ENCODE data around the gene ANKRD40. TPM values are rescaled to one million over a fixed set of nuclear protein-coding genes. Genes with fewer than 3 reads are reported as not detected.

Gene ANKRD40
- total and polyA plus RNA-seq, 2 donors (not counting 1 experiment from before 2014, with no cell fraction given): 13.7 to 35.3 TPM

DNA sequence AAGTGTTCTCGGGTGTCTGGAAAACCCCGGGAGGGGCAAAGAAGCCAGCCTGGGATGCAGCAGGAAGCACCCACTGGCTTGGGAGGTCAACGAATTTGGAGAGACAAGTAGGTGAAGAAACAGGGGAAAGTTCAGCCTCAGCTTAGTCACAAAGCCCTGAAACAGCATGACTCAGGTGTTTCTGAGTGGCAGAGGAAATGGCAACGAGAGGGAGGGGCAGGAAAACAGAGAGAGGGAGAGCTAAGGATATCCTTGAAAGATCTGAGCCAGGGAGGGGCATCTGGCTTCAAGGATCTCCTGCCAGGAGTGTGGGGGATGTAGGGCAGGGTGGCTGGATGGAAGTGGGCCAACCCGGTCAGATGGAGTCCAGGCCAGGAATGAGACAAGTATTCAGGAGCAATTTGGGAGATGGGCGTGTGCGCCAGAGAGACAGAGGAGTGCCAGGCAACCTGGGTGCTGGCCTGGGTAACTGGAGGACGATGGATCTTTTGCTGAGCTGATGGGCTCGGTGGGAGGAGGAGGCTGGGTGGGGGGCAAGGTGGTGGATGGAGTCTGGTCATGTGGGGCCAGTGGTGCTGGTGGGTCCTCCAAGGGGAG lies 45.8 kb downstream of the ANKRD40 start:
- WGBS (ENCODE audit: insufficient coverage): 39% methylated on average over 9 of the region's 9 CpGs
- no peak overlapping the region for H3K4me3 Mint-ChIP-seq
- no peak overlapping the region for H3K4me3 ChIP-seq (ENCODE audit: control extremely low read depth in 1 of 5, extremely low read depth in 1 of 5, insufficient read depth in 1 of 5, low read depth in 2 of 5, low read length in 4 of 5)
- no peak overlapping the region for H2AFZ ChIP-seq (ENCODE audit: insufficient read depth, low read depth, low read length, poor library complexity, severe bottlenecking)
- intact Hi-C loops (cut with micrococcal nuclease): no loop called here
- DNase-seq (no peak), ATAC-seq (ENCODE audit: low read depth) (no peak)
- H3K4me1 Mint-ChIP-seq: no peaks in the 10 kb centered on the region
- H3K4me1 ChIP-seq (ENCODE audit: control insufficient read depth in 2 of 2, insufficient read depth in 2 of 2, low read length in 2 of 2): no peaks in the 10 kb centered on the region
- H3K4me2 ChIP-seq (replicated peaks; ENCODE audit: low read depth, low read length, poor library complexity, severe bottlenecking): no peak overlapping the region
- no peaks in the 10 kb centered on the region for H3K79me2 ChIP-seq (ENCODE audit: control insufficient read depth, insufficient read depth, low read length)
- peaks cover 0 to 4% (median 0%) of the 10 kb centered on the region in 4 experiments for H3K27me3 ChIP-seq (replicated peaks in 1 of 4; ENCODE audit: control extremely low read depth in 1 of 4, control insufficient read depth in 3 of 4, insufficient read depth in 4 of 4, low read length in 3 of 4)
- ChIA-PET CTCF (interaction anchor here (0.7 kb wide), 1 partner anchor 31 kb away, joined by 3 read pairs; no protein-coding TSS in a partner anchor), POLR2A (no interaction called here)
- TF ChIP-seq EZH2 (IDR thresholded peaks at IDR 0.05; ENCODE audit: borderline replicate concordance, insufficient read depth, low read depth, low read length, poor library complexity, severe bottlenecking): no peak
- TF ChIP-seq, protein P1, sequence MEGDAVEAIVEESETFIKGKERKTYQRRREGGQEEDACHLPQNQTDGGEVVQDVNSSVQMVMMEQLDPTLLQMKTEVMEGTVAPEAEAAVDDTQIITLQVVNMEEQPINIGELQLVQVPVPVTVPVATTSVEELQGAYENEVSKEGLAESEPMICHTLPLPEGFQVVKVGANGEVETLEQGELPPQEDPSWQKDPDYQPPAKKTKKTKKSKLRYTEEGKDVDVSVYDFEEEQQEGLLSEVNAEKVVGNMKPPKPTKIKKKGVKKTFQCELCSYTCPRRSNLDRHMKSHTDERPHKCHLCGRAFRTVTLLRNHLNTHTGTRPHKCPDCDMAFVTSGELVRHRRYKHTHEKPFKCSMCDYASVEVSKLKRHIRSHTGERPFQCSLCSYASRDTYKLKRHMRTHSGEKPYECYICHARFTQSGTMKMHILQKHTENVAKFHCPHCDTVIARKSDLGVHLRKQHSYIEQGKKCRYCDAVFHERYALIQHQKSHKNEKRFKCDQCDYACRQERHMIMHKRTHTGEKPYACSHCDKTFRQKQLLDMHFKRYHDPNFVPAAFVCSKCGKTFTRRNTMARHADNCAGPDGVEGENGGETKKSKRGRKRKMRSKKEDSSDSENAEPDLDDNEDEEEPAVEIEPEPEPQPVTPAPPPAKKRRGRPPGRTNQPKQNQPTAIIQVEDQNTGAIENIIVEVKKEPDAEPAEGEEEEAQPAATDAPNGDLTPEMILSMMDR (IDR thresholded peaks at IDR 0.05): no peak
- no peaks in the 10 kb centered on the region for H3K36me3 ChIP-seq (replicated peaks in 1 of 2; ENCODE audit: control extremely low read depth in 1 of 2, control insufficient read depth in 1 of 2, extremely low read depth in 1 of 2, insufficient read depth in 2 of 2, low read length in 1 of 2)
- H3K9me3 Mint-ChIP-seq (ENCODE audit: insufficient read depth): no peaks in the 10 kb centered on the region
- no peaks in the 10 kb centered on the region for H4K20me1 ChIP-seq (ENCODE audit: control insufficient read depth, insufficient read depth, low read length, poor library complexity, severe bottlenecking)
- no peaks in the 10 kb centered on the region for H3K9me3 ChIP-seq (ENCODE audit: control extremely low read depth in 1 of 3, control insufficient read depth in 2 of 3, insufficient read depth in 1 of 3, low read length in 2 of 3)
- H3K27ac ChIP-seq (ENCODE audit: low read length in 2 of 2): no peak overlapping the region
- no peak overlapping the region for H3K9ac ChIP-seq (ENCODE audit: low read length)
- peaks cover 15% of the 10 kb centered on the region for H3K27me3 Mint-ChIP-seq
- no peak overlapping the region for H3K27ac Mint-ChIP-seq

DNA sequence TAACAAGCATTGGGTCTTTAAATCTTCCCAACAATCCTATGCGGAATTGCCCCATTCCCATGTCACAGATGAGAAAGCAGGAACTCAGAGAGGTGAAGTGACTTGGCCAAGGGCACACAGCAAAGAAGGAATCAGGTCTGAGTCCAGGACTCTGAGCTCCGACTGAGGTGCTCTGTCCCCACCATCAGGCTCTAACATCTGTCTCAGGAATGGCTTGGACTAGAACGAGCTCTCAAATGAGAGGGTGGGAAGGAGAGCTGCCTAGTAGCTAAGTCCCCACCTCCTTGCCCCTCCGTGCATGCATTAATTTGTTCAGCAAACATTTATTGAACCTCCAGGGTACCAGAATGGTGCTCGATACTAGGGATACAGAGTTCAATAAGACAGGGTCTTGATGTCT lies 46.4 kb downstream of the ANKRD40 start:
- Mint-ChIP-seq H3K9me3 (ENCODE audit: insufficient read depth) (no peaks in the 10 kb centered on the region), H3K4me1 (no peaks in the 10 kb centered on the region), H3K27me3 (peaks cover 12% of the 10 kb centered on the region), H3K27ac (no peak overlapping the region), H3K4me3 (no peak overlapping the region)
- intact Hi-C loops (cut with micrococcal nuclease): no loop called here
- Histone ChIP-seq H3K27me3 (replicated peaks in 1 of 4; ENCODE audit: control extremely low read depth in 1 of 4, control insufficient read depth in 3 of 4, insufficient read depth in 4 of 4, low read length in 3 of 4) (peaks cover 0 to 4% (median 0%) of the 10 kb centered on the region in 4 experiments), H3K9ac (ENCODE audit: low read length) (no peak overlapping the region), H2AFZ (ENCODE audit: insufficient read depth, low read depth, low read length, poor library complexity, severe bottlenecking) (no peak overlapping the region), H3K79me2 (ENCODE audit: control insufficient read depth, insufficient read depth, low read length) (no peaks in the 10 kb centered on the region), H3K36me3 (replicated peaks in 1 of 2; ENCODE audit: control extremely low read depth in 1 of 2, control insufficient read depth in 1 of 2, extremely low read depth in 1 of 2, insufficient read depth in 2 of 2, low read length in 1 of 2) (no peaks in the 10 kb centered on the region), H3K4me3 (ENCODE audit: control extremely low read depth in 1 of 5, extremely low read depth in 1 of 5, insufficient read depth in 1 of 5, low read depth in 2 of 5, low read length in 4 of 5) (no peak overlapping the region), H3K4me1 (ENCODE audit: control insufficient read depth in 2 of 2, insufficient read depth in 2 of 2, low read length in 2 of 2) (no peaks in the 10 kb centered on the region), H3K4me2 (replicated peaks; ENCODE audit: low read depth, low read length, poor library complexity, severe bottlenecking) (no peak overlapping the region), H3K9me3 (ENCODE audit: control extremely low read depth in 1 of 3, control insufficient read depth in 2 of 3, insufficient read depth in 1 of 3, low read length in 2 of 3) (no peaks in the 10 kb centered on the region), H3K27ac (ENCODE audit: low read length in 2 of 2) (no peak overlapping the region), H4K20me1 (ENCODE audit: control insufficient read depth, insufficient read depth, low read length, poor library complexity, severe bottlenecking) (no peaks in the 10 kb centered on the region)
- ChIA-PET CTCF (interaction anchor here (0.7 kb wide), 1 partner anchor 31 kb away, joined by 3 read pairs; no protein-coding TSS in a partner anchor), POLR2A (no interaction called here)
- TF ChIP-seq EZH2 (IDR thresholded peaks at IDR 0.05; ENCODE audit: borderline replicate concordance, insufficient read depth, low read depth, low read length, poor library complexity, severe bottlenecking): no peak
- TF ChIP-seq, protein P1 (IDR thresholded peaks at IDR 0.05): no peak
- 72% methylated on average over 2 of the region's 5 CpGs for WGBS (ENCODE audit: insufficient coverage)
- ATAC-seq (ENCODE audit: low read depth) (no peak), DNase-seq (no peak)

All from B cell (primary cell).